Peyer's patch (tissue), 4 donors: ENCODE measurements around the gene PRKCG.

Experiments
- POLR2A ChIP-seq, 2 donors: fragments of 450-650 bp; IDR thresholded peaks; one replicate each; pipeline ENCODE4 v1.5.1; 2017; ENCODE audit warnings: antibody characterized with exemption in 2 of 2, mild to moderate bottlenecking in 2 of 2, moderate library complexity in 2 of 2
- TF ChIP-seq, protein P1 (sequence below), 6 experiments: fragments of 450-650 bp in 4 of 6; fragments of 200-600 bp in 2 of 6; sonication (generic) in 1 of 6; IDR thresholded peaks; one replicate each; pipeline ENCODE4 v1.5.1; 2017 to 2019; ENCODE audit warnings: antibody characterized with exemption in 6 of 6, mild to moderate bottlenecking in 3 of 6, moderate library complexity in 1 of 6

DNA sequence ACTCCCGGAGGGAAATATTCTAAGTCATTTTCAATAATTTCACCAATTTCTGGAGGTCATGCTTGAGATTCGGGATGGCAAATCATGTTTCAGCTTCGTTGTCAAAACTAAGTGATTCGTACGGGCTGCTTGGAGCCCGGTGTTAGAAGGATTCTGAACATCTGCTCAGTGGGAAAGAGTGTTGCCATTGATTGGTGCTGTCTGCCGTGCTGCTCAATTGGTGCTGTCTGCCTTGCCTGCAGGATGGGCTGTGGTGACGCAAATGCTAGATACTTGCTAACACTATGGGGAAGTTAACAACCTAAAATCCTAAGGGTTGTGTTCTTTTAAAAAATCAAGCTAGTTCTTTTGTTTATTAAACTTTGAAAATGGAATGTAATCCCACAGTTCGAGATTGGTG lies 63.4 kb downstream of the PRKCG start:
- TF ChIP-seq, protein P1, sequence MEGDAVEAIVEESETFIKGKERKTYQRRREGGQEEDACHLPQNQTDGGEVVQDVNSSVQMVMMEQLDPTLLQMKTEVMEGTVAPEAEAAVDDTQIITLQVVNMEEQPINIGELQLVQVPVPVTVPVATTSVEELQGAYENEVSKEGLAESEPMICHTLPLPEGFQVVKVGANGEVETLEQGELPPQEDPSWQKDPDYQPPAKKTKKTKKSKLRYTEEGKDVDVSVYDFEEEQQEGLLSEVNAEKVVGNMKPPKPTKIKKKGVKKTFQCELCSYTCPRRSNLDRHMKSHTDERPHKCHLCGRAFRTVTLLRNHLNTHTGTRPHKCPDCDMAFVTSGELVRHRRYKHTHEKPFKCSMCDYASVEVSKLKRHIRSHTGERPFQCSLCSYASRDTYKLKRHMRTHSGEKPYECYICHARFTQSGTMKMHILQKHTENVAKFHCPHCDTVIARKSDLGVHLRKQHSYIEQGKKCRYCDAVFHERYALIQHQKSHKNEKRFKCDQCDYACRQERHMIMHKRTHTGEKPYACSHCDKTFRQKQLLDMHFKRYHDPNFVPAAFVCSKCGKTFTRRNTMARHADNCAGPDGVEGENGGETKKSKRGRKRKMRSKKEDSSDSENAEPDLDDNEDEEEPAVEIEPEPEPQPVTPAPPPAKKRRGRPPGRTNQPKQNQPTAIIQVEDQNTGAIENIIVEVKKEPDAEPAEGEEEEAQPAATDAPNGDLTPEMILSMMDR (IDR thresholded peaks at IDR 0.05) = no peak
- TF ChIP-seq POLR2A (IDR thresholded peaks at IDR 0.05) = no peak
